MCF 10A (cell line): ENCODE measurements around the gene BDKRB2. TPM values are rescaled to one million over a fixed set of nuclear protein-coding genes. Genes with fewer than 3 reads are reported as not detected.

Experiments
- BruUV-seq: library from RNA; stranded (reverse); fragments of 400-500 nt; replicated peaks from 2 replicates; lab custom pipeline; 2021; lab: Mats Ljungman, UMichigan
- CTCF ChIA-PET: fragments of 300-600 bp; sonication (Branson Sonifier 250); formaldehyde crosslinking; extraction: SDS; loops from one replicate; lab custom pipeline; 2021; ENCODE audit warnings: antibody characterized with exemption, inconsistent platforms; lab: Yijun Ruan, JAX
- POLR2A ChIA-PET: fragments of 300-600, 350-650 bp; sonication (Branson Sonifier 250); formaldehyde crosslinking; extraction: SDS; loops from one replicate; lab custom pipeline; 2020; ENCODE audit warnings: antibody characterized with exemption, inconsistent platforms; lab: Yijun Ruan, JAX
- DNase-seq: peaks from one replicate; pipeline ENCODE4 v3.0.0-alpha.2; 2018; ENCODE audit not compliant: unreplicated experiment
- H3K27ac Mint-ChIP-seq: one replicate; pipeline ENCODE4 v1.8.0; 2022; ENCODE audit warnings: mild to moderate bottlenecking, low read depth, mixed read lengths; ENCODE audit not compliant: unreplicated experiment
- H3K27me3 Mint-ChIP-seq: one replicate; pipeline ENCODE4 v1.8.0; 2022; ENCODE audit warnings: mixed read lengths; ENCODE audit not compliant: insufficient read depth, unreplicated experiment
- H3K36me3 Mint-ChIP-seq: one replicate; pipeline ENCODE4 v1.8.0; 2022; ENCODE audit warnings: mild to moderate bottlenecking, moderate library complexity, mixed read lengths; ENCODE audit not compliant: insufficient read depth, unreplicated experiment
- H3K4me1 Mint-ChIP-seq: one replicate; pipeline ENCODE4 v1.8.0; 2022; ENCODE audit warnings: mixed read lengths; ENCODE audit not compliant: insufficient read depth, unreplicated experiment
- H3K4me3 Mint-ChIP-seq: one replicate; pipeline ENCODE4 v1.8.0; 2022; ENCODE audit warnings: mild to moderate bottlenecking, moderate library complexity, mixed read lengths; ENCODE audit not compliant: unreplicated experiment
- H3K9me3 Mint-ChIP-seq: one replicate; pipeline ENCODE4 v1.8.0; 2022; ENCODE audit warnings: mixed read lengths; ENCODE audit not compliant: unreplicated experiment
- CTCF ChIP-seq: fragments of 200-600 bp; IDR thresholded peaks from one replicate; pipeline ENCODE4 v1.8.0; 2022; ENCODE audit warnings: antibody characterized with exemption, mild to moderate bottlenecking; ENCODE audit not compliant: unreplicated experiment
- intact Hi-C: fragments of 100-400 bp; cut with micrococcal nuclease; formaldehyde crosslinking; loops from 2 replicates; pipeline ENCODE4 v1.14.1; 2022
- total RNA-seq: library from RNA; stranded (reverse); gene quantifications from 2 replicates; pipeline ENCODE4 v1.2.3, GENCODE V29; 2022

Gene BDKRB2
- total RNA-seq, 1 experiment from 2014 or later: 2.8 TPM

DNA sequence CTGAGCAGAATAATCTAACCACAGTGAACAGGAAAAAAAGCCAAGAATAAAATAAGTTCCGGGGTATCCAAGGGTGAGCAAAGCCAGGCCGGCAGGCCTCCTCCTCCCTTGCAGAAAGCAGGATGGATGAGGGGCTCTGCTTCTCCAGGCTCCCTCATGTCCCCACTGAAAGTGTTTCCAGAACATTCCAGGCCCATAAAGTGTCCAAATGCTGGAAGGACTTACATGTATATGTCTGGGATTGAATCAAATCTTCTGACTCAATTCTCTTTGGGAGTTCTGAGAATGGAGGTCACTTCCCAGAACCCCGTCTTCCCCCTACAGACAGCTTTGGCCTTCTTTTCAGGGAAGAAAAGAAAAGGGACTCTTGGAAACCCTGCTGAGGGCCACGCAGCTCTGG is 26.4 kb downstream of the BDKRB2 start:
- Mint-ChIP-seq H3K36me3 (no peaks in the 10 kb centered on the region), H3K27ac (no peak overlapping the region), H3K4me1 (peaks cover 2% of the 10 kb centered on the region), H3K4me3 (no peak overlapping the region), H3K9me3 (no peaks in the 10 kb centered on the region), H3K27me3 (no peaks in the 10 kb centered on the region)
- intact Hi-C loops: no loop called here
- no peak for TF ChIP-seq CTCF
- CTCF ChIA-PET: interaction anchor here (0.5 kb wide), 1 partner anchor 43 kb away, joined by 3 read pairs; no protein-coding TSS in a partner anchor
- POLR2A ChIA-PET: no interaction called here
- no TSS peak for BruUV-seq
- DNase-seq: no peak

DNA sequence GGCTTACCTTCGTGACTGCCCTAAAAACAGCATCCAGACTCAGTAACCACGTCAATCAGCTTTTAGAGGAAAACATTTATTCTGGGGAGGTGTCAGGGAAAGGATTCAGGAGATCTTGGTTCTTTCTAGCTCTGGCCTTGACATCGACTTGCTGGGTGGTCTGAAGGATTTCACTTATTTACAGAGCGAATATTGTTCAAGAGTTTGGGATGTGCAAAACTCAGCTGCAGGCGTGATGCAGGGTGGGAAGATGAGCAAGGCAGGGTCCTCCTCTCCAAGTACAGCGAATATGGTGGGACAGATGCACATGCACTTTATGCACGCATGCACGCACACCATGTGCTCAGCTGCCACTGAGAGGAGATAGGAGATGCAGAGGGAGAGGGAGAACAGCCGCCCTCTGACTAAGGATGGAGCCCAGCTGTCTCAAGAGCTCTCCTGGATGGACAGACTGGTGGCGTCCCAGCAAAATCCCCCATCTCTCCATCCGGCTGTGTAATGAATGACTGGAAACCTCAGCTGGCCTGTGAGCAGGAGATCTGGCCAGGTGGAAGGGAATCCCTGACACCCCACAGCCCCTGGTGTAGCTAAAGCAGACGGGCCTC is 27.0 kb downstream of the BDKRB2 start:
- intact Hi-C loops: no loop called here
- ChIA-PET CTCF (interaction anchor here (0.5 to 0.8 kb wide), 3 partner anchors 10 to 42 kb away, joined by 3 to 4 read pairs (median 3); no protein-coding TSS in a partner anchor), POLR2A (interaction anchor here (1.4 kb wide), 1 partner anchor 12 kb away, joined by 3 read pairs; no protein-coding TSS in a partner anchor)
- no peak overlapping the region for H3K27ac Mint-ChIP-seq
- H3K4me1 Mint-ChIP-seq: no peaks in the 10 kb centered on the region
- H3K4me3 Mint-ChIP-seq: no peak overlapping the region
- H3K9me3 Mint-ChIP-seq: no peaks in the 10 kb centered on the region
- TF ChIP-seq CTCF: no peak
- no peaks in the 10 kb centered on the region for H3K36me3 Mint-ChIP-seq
- no peak for DNase-seq
- no peaks in the 10 kb centered on the region for H3K27me3 Mint-ChIP-seq
- no TSS peak for BruUV-seq

DNA sequence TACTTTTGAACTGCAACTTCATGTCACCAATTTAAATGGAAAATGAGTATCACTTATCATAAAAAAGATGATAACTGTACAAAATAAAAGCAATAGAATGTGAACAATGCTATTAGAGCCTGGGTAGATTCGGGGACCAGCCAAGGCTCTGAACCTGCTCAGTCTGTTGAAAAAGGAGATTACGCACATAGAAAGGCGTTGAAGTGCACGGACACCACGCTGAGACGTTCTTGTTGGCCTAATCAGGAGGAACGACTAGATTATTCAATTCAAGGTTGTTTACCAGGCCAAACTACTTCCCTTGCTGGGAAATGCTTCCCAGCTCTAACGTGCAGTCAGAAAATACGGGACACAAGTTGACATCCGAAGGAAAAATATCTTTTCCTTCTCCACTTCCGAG is 27.9 kb downstream of the BDKRB2 start:
- POLR2A ChIA-PET: interaction anchor here (1.4 kb wide), 1 partner anchor 13 kb away, joined by 3 read pairs; no protein-coding TSS in a partner anchor
- no peak for DNase-seq
- H3K9me3 Mint-ChIP-seq: no peaks in the 10 kb centered on the region
- no TSS peak for BruUV-seq
- H3K36me3 Mint-ChIP-seq: no peaks in the 10 kb centered on the region
- CTCF ChIA-PET: interaction anchor here (0.8 kb wide), 1 partner anchor 10 kb away, joined by 4 read pairs; no protein-coding TSS in a partner anchor
- no peak overlapping the region for H3K27ac Mint-ChIP-seq
- H3K4me3 Mint-ChIP-seq: no peak overlapping the region
- no peak for TF ChIP-seq CTCF
- intact Hi-C loops: no loop called here
- no peaks in the 10 kb centered on the region for H3K4me1 Mint-ChIP-seq
- no peaks in the 10 kb centered on the region for H3K27me3 Mint-ChIP-seq

GRCh38 chr14:96233661-96234060 is 29.0 kb downstream of the BDKRB2 start:
- no peak for DNase-seq
- no peaks in the 10 kb centered on the region for H3K27me3 Mint-ChIP-seq
- no peaks in the 10 kb centered on the region for H3K4me1 Mint-ChIP-seq
- intact Hi-C loops: no loop called here
- TF ChIP-seq CTCF: no peak
- no peaks in the 10 kb centered on the region for H3K9me3 Mint-ChIP-seq
- POLR2A ChIA-PET: interaction anchor here (1.2 kb wide), 1 partner anchor 8 kb away, joined by 3 read pairs; no protein-coding TSS in a partner anchor
- no peak overlapping the region for H3K4me3 Mint-ChIP-seq
- no peaks in the 10 kb centered on the region for H3K36me3 Mint-ChIP-seq
- no peak overlapping the region for H3K27ac Mint-ChIP-seq
- CTCF ChIA-PET: no interaction called here
- BruUV-seq: no TSS peak
